Measurements from ENCODE around the gene LRMDA. TPM values are rescaled to one million over a fixed set of nuclear protein-coding genes. Genes with fewer than 3 reads are reported as not detected.

The LRMDA gene
- total and polyA plus RNA-seq, 2 of the 8 experiments (the other 6 are each of a cell fraction or from before 2014, with no cell fraction given), result 0.86 to 2.8 TPM

DNA sequence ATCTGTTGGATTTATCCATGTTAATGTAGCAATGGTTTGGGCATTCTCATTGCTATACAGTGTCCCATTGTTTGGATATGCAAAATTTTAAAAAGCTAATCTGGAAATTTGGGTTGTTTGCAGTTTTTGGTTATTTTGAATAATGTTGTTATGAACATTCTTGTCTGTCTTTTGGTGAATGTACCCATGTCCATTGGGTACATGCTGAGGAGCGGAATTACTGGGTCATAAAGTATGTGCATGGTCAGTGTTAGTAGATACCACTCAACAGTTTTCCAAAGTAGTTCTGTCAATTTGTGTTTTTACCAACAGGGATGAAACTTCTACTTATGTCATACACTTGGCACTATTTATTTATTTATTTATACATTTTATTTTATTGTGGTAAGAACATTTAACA lies 153.9 kb downstream of the LRMDA start (continued):
- no peak for TF ChIP-seq TCF12 (IDR thresholded peaks at IDR 0.05; ENCODE audit: low read depth, low read length)

DNA sequence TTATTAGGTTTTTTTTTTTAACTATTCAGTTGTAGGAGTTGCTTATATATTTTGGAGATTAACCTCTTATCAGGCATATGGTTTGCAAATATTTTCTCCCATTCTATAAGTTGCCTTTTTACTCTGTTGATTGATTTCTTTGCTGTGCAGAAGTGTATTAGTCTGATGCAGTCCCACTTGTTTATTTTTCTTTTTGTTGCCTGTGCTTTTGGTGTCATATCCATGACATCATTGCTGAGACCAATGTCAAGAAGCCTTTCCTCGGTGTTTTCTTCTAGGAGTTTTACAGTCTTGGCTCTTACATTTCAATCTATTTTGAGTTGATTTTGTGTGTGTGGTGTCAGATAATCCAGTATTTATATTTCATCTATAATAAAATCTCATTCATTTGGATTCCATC lies 155.4 kb downstream of the LRMDA start:
- Histone ChIP-seq H4K5ac (ENCODE audit: insufficient read length, low read depth, low read length) (no peak overlapping the region), H3K4ac (replicated peaks; ENCODE audit: insufficient read length, low read depth, low read length) (no peak overlapping the region), H3K27ac (ENCODE audit: low read depth, low read length) (no peak overlapping the region), H3K79me1 (ENCODE audit: low read depth, low read length) (no peaks in the 10 kb centered on the region), H2BK5ac (ENCODE audit: low read depth, low read length) (no peak overlapping the region), H4K8ac (ENCODE audit: extremely low read depth, insufficient read depth, low read length) (no peak overlapping the region), H2BK15ac (ENCODE audit: low read length) (no peak overlapping the region), H3K79me2 (ENCODE audit: control insufficient read depth in 1 of 2, insufficient read depth in 2 of 2, low read length in 2 of 2) (no peaks in the 10 kb centered on the region), H3K23me2 (ENCODE audit: low read depth, low read length) (no peaks in the 10 kb centered on the region), H3K4me1 (replicated peaks in 1 of 4; ENCODE audit: control insufficient read depth in 3 of 4, insufficient read depth in 4 of 4, low read length in 3 of 4) (no peaks in the 10 kb centered on the region), H2AFZ (ENCODE audit: low read length) (no peak overlapping the region), H4K20me1 (replicated peaks in 1 of 2; ENCODE audit: control insufficient read depth in 1 of 2, insufficient read depth in 2 of 2, low read length in 2 of 2) (no peaks in the 10 kb centered on the region), H3K4me2 (ENCODE audit: insufficient read depth in 1 of 2, low read depth in 2 of 2, low read length in 2 of 2) (no peak overlapping the region), H3K9me3 (ENCODE audit: insufficient read depth in 2 of 2, low read depth in 1 of 2, low read length in 1 of 2) (peaks cover 10 to 23% of the 10 kb centered on the region in 2 experiments; a peak in 3 of 4 replicates), H3K18ac (ENCODE audit: extremely low read depth, low read length) (no peak overlapping the region), H3K27me3 (replicated peaks in 1 of 4; ENCODE audit: control insufficient read depth in 3 of 4, extremely low read depth in 1 of 4, insufficient read depth in 3 of 4, low read length in 3 of 4) (no peaks in the 10 kb centered on the region), H3K36me3 (ENCODE audit: control insufficient read depth in 2 of 4, insufficient read depth in 4 of 4, low read length in 3 of 4) (no peaks in the 10 kb centered on the region), H3K23ac (ENCODE audit: insufficient read length) (no peak overlapping the region), H3K4me3 (ENCODE audit: extremely low read depth in 1 of 4, insufficient read depth in 2 of 4, low read depth in 3 of 4, low read length in 4 of 4) (no peak overlapping the region), H2BK120ac (replicated peaks; ENCODE audit: low read depth, low read length) (no peak overlapping the region), H2BK12ac (ENCODE audit: low read depth, low read length) (no peak overlapping the region), H3K56ac (replicated peaks; ENCODE audit: insufficient read length, low read depth, low read length) (no peak overlapping the region), H3K14ac (ENCODE audit: insufficient read length) (no peak overlapping the region), H2AK5ac (ENCODE audit: low read depth, low read length) (no peak overlapping the region), H2BK20ac (ENCODE audit: low read length) (no peak overlapping the region), H3K9ac (replicated peaks in 1 of 4; ENCODE audit: extremely low read depth in 1 of 4, low read depth in 3 of 4, low read length in 3 of 4) (no peak overlapping the region), H4K91ac (replicated peaks; ENCODE audit: insufficient read length, low read length) (no peak overlapping the region)
- no peak for TF ChIP-seq SRF (IDR thresholded peaks at IDR 0.05; ENCODE audit: low read depth, low read length)
- no peak for TF ChIP-seq GTF2F1 (IDR thresholded peaks at IDR 0.05; ENCODE audit: borderline replicate concordance, low read depth, low read length)
- no peak for TF ChIP-seq CREB1 (IDR thresholded peaks at IDR 0.05)
- no peak for TF ChIP-seq TAF7 (optimal IDR thresholded peaks at IDR 0.05; ENCODE audit: borderline replicate concordance, low read depth, low read length)
- no peak for TF ChIP-seq MAFK (IDR thresholded peaks at IDR 0.05; ENCODE audit: low read depth, low read length)
- TF ChIP-seq PHF8 (conservative IDR thresholded peaks at IDR 0.05; ENCODE audit: low read depth, low read length), result no peak
- ChIA-PET POLR2A (ENCODE audit: partially characterized antibody) (no interaction called here), CTCF (ENCODE audit: partially characterized antibody) (no interaction called here)
- FAIRE-seq (no peak), DNase-seq (ENCODE audit: low read depth in 1 of 2, low spot score in 2 of 2) (no peak)
- 100% methylated on average over 1 of the region's 1 CpG; no CpG with 5 or more reads in 1 of the 2 experiments for WGBS, 2 experiments (ENCODE audit: extremely low coverage in 1 of 2, insufficient coverage in 1 of 2, insufficient read length in 1 of 2, insufficient replicate concordance in 2 of 2, low coverage in 1 of 2, low lambda C conversion rate in 2 of 2, missing lambda C conversion rate in 1 of 2)
